GM12874 (cell line): ENCODE results near the gene ADAM20.
A peak's percentile ranks its signal among the peaks of the same experiment; 100 is the strongest.

Source experiments
- TF ChIP-seq, protein P1 (sequence below): IDR thresholded peaks from 2 replicates; pipeline ENCODE4 v1.5.1; 2011; ENCODE audit warnings: low read depth, mild to moderate bottlenecking, control low read depth, low read length, moderate library complexity; ENCODE audit not compliant: insufficient read depth

Gene ADAM20

DNA sequence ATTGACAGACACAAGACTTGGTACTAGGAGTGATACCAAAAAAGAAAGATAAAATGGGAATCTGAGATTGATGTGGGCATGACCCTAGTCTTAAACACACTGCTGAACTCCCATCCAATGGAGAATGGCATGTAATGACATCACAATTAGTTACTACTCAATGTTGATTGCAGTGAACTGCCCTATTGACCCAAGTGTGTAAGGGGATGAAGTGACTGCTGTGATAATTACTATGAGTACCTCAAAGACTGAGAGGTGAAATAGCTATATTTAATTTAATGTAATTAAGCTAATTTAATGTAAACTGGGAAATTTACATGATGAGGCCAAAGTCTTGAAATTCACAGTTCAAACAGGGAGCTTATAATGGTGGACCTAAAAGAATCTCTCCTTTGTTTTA lies at the start of gene ADAM20:
TSS of gene ADAM20 (minus strand) at position 101 of the 400 bp plus-strand sequence. CDS start 10,247 bp downstream, outside the sequence.
- TF ChIP-seq, protein P1, sequence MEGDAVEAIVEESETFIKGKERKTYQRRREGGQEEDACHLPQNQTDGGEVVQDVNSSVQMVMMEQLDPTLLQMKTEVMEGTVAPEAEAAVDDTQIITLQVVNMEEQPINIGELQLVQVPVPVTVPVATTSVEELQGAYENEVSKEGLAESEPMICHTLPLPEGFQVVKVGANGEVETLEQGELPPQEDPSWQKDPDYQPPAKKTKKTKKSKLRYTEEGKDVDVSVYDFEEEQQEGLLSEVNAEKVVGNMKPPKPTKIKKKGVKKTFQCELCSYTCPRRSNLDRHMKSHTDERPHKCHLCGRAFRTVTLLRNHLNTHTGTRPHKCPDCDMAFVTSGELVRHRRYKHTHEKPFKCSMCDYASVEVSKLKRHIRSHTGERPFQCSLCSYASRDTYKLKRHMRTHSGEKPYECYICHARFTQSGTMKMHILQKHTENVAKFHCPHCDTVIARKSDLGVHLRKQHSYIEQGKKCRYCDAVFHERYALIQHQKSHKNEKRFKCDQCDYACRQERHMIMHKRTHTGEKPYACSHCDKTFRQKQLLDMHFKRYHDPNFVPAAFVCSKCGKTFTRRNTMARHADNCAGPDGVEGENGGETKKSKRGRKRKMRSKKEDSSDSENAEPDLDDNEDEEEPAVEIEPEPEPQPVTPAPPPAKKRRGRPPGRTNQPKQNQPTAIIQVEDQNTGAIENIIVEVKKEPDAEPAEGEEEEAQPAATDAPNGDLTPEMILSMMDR: no peak

DNA sequence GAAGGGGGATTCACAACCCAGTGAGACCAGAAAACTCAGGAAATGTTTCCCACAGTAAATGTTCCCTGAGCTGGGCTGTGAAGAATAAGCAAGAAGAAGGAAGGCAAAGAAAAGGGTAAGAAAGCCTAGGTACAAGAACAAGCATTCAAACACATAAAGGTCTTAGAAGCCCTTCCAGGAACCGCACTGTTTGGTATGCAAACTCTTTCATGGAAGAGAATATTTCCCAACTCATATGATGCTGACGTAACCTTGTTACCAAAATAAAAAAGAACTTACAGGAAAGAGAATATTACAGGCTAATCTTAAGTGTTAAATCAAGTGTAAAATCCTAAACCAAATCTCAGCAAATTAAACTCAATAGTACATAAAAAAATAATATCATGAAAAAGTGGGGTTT lies 42.1 kb upstream of the ADAM20 start:
- TF ChIP-seq, protein P1: no peak

DNA sequence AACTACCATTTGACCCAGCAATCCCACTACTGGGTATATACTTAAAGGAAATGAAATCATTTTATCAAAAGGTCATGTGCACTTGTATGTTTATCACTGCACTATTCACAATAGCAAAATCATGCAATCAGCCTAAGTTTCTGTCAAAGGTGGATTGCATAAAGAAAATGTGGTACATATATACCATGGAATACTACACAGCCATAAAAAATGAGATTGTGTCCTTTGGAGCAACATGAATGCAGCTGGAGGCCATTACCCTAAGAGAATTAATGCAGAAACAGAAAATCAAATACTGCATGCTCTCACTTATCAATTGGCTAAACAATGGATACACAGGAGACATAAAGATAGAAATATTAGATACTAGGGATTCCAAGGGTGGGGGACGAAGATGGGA lies 38.2 kb upstream of the ADAM20 start:
- TF ChIP-seq, protein P1: no peak

DNA sequence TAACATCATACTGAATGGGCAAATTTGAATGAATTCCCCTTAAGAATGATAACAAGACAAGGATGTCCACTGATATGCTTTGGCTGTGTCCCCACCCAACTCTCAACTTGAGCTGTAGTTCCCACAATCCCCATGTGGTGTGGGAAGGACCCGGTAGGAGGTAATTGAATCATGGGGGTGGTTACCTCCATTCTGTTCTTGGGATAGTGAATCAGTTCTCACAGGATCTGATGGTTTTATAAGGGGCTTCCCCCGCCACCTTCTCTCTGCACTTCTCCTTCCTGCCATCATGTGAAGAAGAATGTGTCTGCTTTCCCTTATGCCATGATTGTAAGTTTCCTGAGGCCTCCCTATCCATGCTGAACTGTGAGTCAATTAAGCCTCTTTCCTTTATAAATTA lies 36.3 kb upstream of the ADAM20 start:
- TF ChIP-seq, protein P1: no peak

DNA sequence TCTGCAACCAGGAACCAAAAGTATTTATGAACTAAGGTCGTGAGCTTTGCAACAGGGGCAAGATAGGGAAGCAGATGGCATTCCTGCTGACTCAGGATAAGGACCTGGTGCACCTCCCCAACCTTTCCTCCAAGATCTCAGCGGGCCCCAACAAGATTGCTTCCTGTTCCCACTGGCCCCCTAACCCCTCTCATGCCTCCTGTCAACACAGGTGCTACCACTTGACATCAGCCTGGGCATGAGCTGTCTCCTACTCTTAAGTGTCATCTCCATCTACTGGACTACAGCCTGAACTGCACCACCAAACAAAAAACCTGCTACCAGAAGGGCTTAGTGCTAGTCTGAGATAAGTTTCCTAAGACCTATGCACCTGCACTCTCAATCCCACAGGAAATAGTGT lies 33.0 kb upstream of the ADAM20 start:
- TF ChIP-seq, protein P1: peak; percentile 63

DNA sequence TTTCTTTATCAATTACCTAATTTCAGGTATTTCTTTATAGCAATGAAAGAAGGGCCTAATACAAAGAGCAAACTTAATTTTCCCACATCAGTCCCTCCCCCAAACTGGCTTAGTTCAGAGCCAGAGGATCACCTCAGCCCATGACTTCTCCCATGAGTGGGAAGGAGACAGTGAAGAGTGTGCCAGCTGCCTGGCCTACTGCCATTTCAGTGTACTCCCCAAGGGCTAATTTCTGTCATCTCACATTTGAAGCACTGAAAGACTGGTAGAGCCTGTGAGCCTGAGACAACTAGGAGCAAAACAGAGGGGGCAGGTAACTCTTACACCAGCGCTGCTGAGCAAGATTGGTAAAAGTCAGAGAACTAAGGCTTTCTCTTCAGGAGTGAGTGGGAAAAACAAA lies 29.1 kb upstream of the ADAM20 start:
- TF ChIP-seq, protein P1: no peak

DNA sequence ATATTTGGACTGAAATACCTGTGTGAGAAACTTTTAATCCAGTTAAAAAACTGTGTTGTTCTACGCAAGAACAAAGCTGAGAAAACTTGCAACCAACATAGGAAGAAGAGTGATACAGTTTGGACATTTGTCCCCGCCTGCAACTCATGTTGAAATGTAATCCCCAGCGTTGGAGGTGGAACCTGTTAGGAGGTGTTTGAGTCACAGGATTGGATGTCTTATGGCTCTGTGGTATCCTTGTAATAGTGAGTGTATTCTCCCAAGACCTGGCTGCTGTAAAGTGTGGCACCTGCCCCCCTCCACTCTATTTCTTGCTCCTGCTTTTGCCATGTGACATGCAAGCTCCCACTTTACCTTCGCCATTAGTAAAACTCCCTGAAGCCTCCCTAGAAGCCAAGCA lies 28.6 kb upstream of the ADAM20 start:
- TF ChIP-seq, protein P1: no peak

DNA sequence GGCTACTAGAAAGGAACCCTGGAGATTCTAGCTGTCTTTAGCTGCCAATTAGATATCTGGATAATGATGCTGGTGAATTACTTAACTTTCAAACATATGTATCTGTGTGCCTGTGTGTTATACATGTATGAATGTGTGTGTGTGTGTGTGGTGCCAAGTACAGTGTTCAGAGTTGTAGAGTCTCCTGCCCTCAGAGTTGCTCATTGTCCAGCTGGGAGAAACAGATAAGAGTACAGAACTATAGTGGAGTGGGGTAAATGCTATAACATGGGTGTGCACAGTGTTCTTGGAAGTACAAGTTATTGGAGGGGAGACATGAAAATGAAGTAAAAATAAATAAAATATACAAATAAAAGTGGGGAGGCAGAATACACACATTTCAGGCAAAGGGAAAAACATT lies 23.6 kb upstream of the ADAM20 start:
- TF ChIP-seq, protein P1: no peak
